ENCODE measurements around the gene ASCC3. TPM values are rescaled to one million over a fixed set of nuclear protein-coding genes. Genes with fewer than 3 reads are reported as not detected.

Gene ASCC3
- total and polyA plus RNA-seq, 2 of the 4 experiments (the other 2 are of a cell fraction): 25.8 to 104 TPM

DNA sequence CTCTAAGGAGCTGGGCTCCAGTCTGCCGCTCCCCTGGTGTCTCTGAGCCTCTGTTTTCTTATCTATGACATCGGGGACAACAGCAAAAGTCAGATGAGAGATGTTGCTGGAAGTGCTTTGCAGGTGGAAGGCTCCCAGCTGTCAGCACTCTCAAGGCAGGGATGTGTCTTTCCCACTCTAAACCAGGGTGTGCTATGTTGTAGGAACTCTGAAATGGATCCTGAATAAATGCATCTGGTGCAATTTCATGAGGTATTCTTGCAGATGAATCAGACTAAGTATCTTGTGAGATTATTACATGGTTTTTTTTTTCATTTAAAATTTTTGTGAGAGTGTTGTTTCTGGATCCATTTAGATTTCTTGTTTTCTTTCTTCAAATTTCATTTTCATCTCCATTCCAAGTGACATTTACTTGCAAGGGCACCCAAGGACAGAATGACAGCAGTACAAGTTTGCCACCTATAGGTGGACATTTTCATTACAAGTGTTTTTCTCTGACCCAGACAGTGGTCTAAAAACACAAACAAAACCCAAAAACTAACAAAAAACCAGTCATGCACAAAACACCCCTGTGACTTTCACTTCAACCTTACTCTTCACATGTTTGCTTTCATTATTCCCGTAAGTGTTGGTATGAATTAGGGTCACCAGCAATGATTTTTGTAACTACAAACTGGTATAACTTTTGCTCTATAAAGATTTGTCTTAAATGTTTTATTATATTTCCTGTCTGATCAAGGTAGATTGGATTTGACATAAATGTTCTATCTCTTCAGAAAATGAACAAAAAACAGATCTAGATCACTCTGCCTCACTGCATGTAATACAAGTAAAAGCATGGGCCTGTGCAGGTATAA lies 401.7 kb downstream of the ASCC3 start:
- intact Hi-C loops (cut with micrococcal nuclease): loop anchor here (1.0 to 5.0 kb wide), 5 partner anchors 183 to 612 kb away; no protein-coding TSS in a partner anchor
- ChIA-PET CTCF (interaction anchor here (0.6 to 2.1 kb wide), 4 partner anchors 363 to 432 kb away, joined by 3 to 10 read pairs (median 6); no protein-coding TSS in a partner anchor), POLR2A (ENCODE audit: unreplicated experiment) (no interaction called here)
- no peak overlapping the region for H4K5ac ChIP-seq (ENCODE audit: low read depth, low read length)
- H3K4me2 ChIP-seq (ENCODE audit: low read depth, low read length): no peak overlapping the region
- no TSS peak for BruUV-seq (replicated peaks)
- H3K9ac ChIP-seq (ENCODE audit: low read depth, low read length): no peak overlapping the region
- H3K56ac ChIP-seq (ENCODE audit: extremely low read depth, insufficient read depth, low read length): no peak overlapping the region
- no peak overlapping the region for H3K27ac ChIP-seq (ENCODE audit: insufficient read depth, low read length)
- no peak overlapping the region for H3K4ac ChIP-seq (ENCODE audit: low read depth, low read length)
- no peak overlapping the region for H2BK120ac ChIP-seq (ENCODE audit: low read depth, low read length)
- no peaks in the 10 kb centered on the region for H3K36me3 ChIP-seq (ENCODE audit: control insufficient read depth, insufficient read depth, low read length)
- no peak overlapping the region for H3K18ac ChIP-seq (ENCODE audit: low read depth, low read length)
- H2BK20ac ChIP-seq (ENCODE audit: low read depth, low read length): no peak overlapping the region
- dilution Hi-C loops (cut with HindIII; ENCODE audit: low sequenced_read_pairs, unreplicated experiment): no loop called here
- H2AK9ac ChIP-seq (replicated peaks; ENCODE audit: low read depth, low read length, poor library complexity): no peak overlapping the region
- no peaks in the 10 kb centered on the region for H3K9me3 ChIP-seq (ENCODE audit: control insufficient read depth, insufficient read depth, low read length)
- no peaks in the 10 kb centered on the region for H3K9me1 ChIP-seq (ENCODE audit: insufficient read depth, low read length)
- peak overlapping the region; percentile 16 for H2AFZ ChIP-seq (replicated peaks; ENCODE audit: low read length, poor library complexity)
- in situ Hi-C loops (cut with MboI; ENCODE audit: low sequenced_read_pairs): loop anchor here (5.0 to 25.0 kb wide), 3 partner anchors 357 to 617 kb away; no protein-coding TSS in a partner anchor
- no CpG with 5 or more reads among the region's 3 CpGs for WGBS, 2 experiments (ENCODE audit: extremely low coverage in 2 of 2, insufficient read length in 1 of 2)
- H2AK5ac ChIP-seq (ENCODE audit: low read depth, low read length): no peak overlapping the region
- no peak overlapping the region for H4K91ac ChIP-seq (ENCODE audit: insufficient read depth, low read depth, low read length)
- H3K79me1 ChIP-seq (ENCODE audit: low read depth in 1 of 2, low read length in 2 of 2): no peaks in the 10 kb centered on the region
- peak; percentile 49 for DNase-seq
- no peak overlapping the region for H2BK5ac ChIP-seq (ENCODE audit: low read depth, low read length, poor library complexity, severe bottlenecking)
- TF ChIP-seq, protein P1, sequence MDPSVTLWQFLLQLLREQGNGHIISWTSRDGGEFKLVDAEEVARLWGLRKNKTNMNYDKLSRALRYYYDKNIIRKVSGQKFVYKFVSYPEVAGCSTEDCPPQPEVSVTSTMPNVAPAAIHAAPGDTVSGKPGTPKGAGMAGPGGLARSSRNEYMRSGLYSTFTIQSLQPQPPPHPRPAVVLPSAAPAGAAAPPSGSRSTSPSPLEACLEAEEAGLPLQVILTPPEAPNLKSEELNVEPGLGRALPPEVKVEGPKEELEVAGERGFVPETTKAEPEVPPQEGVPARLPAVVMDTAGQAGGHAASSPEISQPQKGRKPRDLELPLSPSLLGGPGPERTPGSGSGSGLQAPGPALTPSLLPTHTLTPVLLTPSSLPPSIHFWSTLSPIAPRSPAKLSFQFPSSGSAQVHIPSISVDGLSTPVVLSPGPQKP (IDR thresholded peaks at IDR 0.05; ENCODE audit: borderline replicate concordance, low read depth, low read length): no peak
- TF ChIP-seq RAD21 (IDR thresholded peaks at IDR 0.05; ENCODE audit: low read length) (peak; percentile 89), SMC3 (IDR thresholded peaks at IDR 0.05; ENCODE audit: low read depth, low read length) (peak; percentile 82), POLR2A (IDR thresholded peaks at IDR 0.05; ENCODE audit: low read depth, low read length) (0 out of 2 replicates have a peak, but pooled peaks have one; percentile 33)
- TF ChIP-seq, protein P2, sequence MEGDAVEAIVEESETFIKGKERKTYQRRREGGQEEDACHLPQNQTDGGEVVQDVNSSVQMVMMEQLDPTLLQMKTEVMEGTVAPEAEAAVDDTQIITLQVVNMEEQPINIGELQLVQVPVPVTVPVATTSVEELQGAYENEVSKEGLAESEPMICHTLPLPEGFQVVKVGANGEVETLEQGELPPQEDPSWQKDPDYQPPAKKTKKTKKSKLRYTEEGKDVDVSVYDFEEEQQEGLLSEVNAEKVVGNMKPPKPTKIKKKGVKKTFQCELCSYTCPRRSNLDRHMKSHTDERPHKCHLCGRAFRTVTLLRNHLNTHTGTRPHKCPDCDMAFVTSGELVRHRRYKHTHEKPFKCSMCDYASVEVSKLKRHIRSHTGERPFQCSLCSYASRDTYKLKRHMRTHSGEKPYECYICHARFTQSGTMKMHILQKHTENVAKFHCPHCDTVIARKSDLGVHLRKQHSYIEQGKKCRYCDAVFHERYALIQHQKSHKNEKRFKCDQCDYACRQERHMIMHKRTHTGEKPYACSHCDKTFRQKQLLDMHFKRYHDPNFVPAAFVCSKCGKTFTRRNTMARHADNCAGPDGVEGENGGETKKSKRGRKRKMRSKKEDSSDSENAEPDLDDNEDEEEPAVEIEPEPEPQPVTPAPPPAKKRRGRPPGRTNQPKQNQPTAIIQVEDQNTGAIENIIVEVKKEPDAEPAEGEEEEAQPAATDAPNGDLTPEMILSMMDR (conservative IDR thresholded peaks at IDR 0.05; ENCODE audit: low read depth, low read length): peak; percentile 77
- no peaks in the 10 kb centered on the region for H4K20me1 ChIP-seq (ENCODE audit: insufficient read depth, low read length)
- H3K23ac ChIP-seq (ENCODE audit: low read depth, low read length): no peak overlapping the region
- H2BK15ac ChIP-seq (ENCODE audit: low read depth, low read length): no peak overlapping the region
- H3K4me3 ChIP-seq (ENCODE audit: insufficient read depth, low read depth, low read length): no peak overlapping the region
- no peak overlapping the region for H3K14ac ChIP-seq (replicated peaks; ENCODE audit: low read depth, low read length)
- no peaks in the 10 kb centered on the region for H3K4me1 ChIP-seq (ENCODE audit: control insufficient read depth, insufficient read depth, low read length)
- peaks cover 25% of the 10 kb centered on the region for H3K27me3 ChIP-seq (ENCODE audit: control insufficient read depth, insufficient read depth, low read length)
- ATAC-seq (ENCODE audit: low read depth): peak; percentile 83
- no peak overlapping the region for H4K8ac ChIP-seq (ENCODE audit: low read depth in 2 of 2, low read length in 2 of 2)
